Gastroesophageal sphincter (tissue), 3 donors: Measurements from ENCODE around the gene RFTN1.
"Not testable (repeated sequence)": the region's sequence is repeated elsewhere in the genome, so short reads cannot be mapped to it uniquely, and the experiment has no call there.

Source experiments
- POLR2A ChIP-seq, 2 donors: fragments of 450-650 bp; IDR thresholded peaks; one replicate each; pipeline ENCODE4 v1.6.1; 2017; ENCODE audit warnings: antibody characterized with exemption in 2 of 2, mild to moderate bottlenecking in 2 of 2, moderate library complexity in 1 of 2
- TF ChIP-seq, protein P1 (sequence below), 4 experiments: fragments of 200-600 bp in 2 of 4; fragments of 450-650 bp in 2 of 4; sonication (generic) in 1 of 4; IDR thresholded peaks; one replicate each; pipeline ENCODE4 v1.5.1; 2017 to 2019; ENCODE audit warnings: antibody characterized with exemption in 4 of 4, mild to moderate bottlenecking in 2 of 4, moderate library complexity in 2 of 4

DNA sequence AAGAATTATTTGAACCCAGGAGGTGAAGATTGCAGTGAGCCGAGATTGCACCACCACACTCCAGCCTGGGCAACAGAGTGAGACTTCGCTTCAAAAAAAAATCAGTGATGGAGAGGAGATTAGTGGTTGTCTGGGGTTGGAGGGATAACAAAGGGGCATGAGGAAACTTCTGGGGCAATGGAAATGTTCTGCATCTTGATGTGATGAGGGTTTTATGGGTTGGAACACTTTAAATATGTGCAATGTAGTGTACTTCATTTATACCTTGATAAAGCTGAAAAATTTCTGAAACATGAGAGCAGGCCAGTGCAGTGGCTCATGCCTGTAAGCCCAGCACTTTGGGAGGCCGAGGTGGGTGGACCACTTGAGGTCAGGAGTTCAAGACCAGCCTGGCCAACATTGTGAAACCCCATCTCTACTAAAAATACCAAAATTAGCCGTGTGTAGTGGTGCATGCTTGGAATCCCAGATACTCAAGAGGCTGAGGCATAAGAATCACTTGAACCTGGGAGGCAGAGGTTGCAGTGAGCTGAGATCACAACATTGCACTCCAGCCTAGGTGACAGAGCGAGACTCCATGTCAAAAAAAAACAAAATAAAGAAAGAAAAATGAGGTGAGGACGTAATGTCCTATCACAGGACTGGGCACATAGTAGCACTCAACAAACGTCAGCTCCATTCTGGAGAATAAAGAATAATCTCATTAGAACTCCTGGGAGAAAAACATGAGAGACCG lies 24.0 kb downstream of the RFTN1 start:
- TF ChIP-seq, protein P1, sequence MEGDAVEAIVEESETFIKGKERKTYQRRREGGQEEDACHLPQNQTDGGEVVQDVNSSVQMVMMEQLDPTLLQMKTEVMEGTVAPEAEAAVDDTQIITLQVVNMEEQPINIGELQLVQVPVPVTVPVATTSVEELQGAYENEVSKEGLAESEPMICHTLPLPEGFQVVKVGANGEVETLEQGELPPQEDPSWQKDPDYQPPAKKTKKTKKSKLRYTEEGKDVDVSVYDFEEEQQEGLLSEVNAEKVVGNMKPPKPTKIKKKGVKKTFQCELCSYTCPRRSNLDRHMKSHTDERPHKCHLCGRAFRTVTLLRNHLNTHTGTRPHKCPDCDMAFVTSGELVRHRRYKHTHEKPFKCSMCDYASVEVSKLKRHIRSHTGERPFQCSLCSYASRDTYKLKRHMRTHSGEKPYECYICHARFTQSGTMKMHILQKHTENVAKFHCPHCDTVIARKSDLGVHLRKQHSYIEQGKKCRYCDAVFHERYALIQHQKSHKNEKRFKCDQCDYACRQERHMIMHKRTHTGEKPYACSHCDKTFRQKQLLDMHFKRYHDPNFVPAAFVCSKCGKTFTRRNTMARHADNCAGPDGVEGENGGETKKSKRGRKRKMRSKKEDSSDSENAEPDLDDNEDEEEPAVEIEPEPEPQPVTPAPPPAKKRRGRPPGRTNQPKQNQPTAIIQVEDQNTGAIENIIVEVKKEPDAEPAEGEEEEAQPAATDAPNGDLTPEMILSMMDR (IDR thresholded peaks at IDR 0.05) = not testable (repeated sequence)
- not testable (repeated sequence) for TF ChIP-seq POLR2A (IDR thresholded peaks at IDR 0.05)
